GM12891 (cell line): ENCODE measurements around the gene NFKBIE.

Experiments used
- PAX5 ChIP-seq: IDR thresholded peaks from 2 replicates; pipeline ENCODE4 v1.6.1; 2011; ENCODE audit warnings: low read length, moderate library complexity, mild to moderate bottlenecking; ENCODE audit not compliant: insufficient read depth, severe bottlenecking
- POLR2A ChIP-seq: IDR thresholded peaks from 2 replicates; pipeline ENCODE4 v1.6.1; 2011; ENCODE audit warnings: low read depth, low read length, control low read depth
- POLR2AphosphoS5 ChIP-seq: IDR thresholded peaks from 2 replicates; pipeline ENCODE4 v1.6.1; 2011; ENCODE audit warnings: low read depth, low read length, control low read depth
- SPI1 ChIP-seq: IDR thresholded peaks from 2 replicates; pipeline ENCODE4 v1.6.1; 2011; ENCODE audit warnings: low read depth, low read length, control low read depth
- TAF1 ChIP-seq: IDR thresholded peaks from 2 replicates; pipeline ENCODE4 v1.6.1; 2011; ENCODE audit warnings: low read depth, low read length, control low read depth

- TF ChIP-seq POLR2AphosphoS5 (no peak; the same call in 1 of the 2 replicates), POLR2A (no peak), SPI1 (no peak), TAF1 (0 out of 2 replicates have a peak, but pooled peaks have one; percentile 36), PAX5 (no peak)
These were observed 7.0 kb downstream of the NFKBIE start for GRCh38 chr6:44258325-44258863.
